NCI-H187 (cell line): ENCODE data around the gene ATP6V1A.

Experiments used
- DNase-seq, 2 experiments: peaks; one replicate each; lab custom pipeline; 2025; lab: John Stamatoyannopoulos, UW

Gene ATP6V1A

GRCh38 chr3:113747283-113748046 is 630 bp downstream of the ATP6V1A start:
- no peak for DNase-seq

DNA sequence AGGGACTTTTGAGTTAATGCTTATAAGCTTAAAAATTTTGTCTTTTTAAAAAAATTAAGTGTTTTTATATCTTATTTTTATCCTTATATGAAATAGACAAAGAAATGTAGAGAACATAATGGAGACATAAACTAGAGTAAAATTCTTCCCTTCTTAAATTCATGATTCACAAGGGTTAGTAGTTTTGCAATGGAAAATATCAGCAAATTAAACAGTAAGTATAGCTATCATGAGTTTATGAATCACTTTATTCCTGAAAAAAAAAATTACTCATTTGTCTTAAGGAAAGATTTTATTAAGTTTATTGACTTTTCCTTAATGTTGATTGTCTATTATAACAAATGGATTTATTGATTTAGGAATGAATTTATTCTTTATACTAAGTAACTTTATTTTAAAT is 4.3 kb downstream of the ATP6V1A start:
- DNase-seq, result no peak

DNA sequence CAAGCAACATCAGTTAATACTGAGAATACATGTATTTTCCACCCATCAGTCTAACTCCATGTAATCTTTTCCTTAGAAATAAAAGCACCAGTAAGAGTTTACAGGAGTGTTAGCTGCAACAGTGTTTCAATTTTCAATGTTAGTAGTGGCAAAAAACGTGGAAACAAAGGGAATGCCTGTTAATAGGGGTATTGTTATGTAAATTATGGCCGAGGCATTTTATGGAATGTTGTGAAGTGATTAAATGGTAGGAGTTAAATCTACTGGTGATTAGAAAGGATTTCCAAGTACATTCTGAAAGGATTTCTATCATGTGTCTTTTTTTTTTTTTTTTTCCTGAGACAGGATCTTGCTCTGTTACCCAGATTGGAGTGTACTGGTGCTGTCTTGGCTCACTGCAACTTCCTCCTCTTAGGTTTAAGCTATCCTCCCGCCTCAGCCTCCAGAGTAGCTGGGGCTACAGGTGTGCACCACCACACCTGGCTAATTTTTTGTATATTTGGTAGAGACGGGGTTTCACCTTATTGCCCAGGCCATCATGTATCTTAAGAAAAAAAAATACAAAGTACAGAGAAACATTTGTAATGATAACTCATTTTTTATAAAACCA is 6.6 kb downstream of the ATP6V1A start:
- DNase-seq, result no peak

GRCh38 chr3:113754494-113755159 is 7.8 kb downstream of the ATP6V1A start:
- no peak for DNase-seq

DNA sequence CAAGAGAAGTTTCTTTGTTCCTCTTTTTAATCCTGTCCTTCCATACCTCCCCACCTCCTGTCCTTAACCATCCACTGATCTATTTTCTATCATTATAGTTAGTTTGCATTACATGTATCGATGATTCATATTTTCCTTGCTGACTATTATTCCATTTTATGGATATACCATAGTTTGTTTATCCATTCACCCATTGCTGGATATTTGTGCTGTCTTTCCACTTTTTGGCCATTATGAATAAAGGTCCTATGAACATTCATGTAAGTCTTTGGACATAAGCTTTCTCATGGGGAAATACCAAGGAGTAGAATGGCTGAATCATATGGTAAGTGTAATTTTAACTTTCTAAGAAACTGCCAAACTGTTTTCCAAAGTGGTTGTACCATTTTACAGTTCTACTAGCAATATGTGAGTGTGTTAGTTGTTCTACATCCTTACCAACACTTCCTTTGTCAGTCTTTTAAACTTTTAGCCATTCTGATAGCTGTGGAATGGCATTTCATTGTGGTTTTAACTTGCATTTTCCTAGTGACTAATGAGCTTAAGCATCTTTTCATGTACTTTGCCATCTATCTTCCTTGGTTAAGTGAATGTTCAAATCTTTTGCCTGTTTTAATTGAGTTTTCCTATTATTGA is 11.7 kb downstream of the ATP6V1A start:
- DNase-seq, result no peak

DNA sequence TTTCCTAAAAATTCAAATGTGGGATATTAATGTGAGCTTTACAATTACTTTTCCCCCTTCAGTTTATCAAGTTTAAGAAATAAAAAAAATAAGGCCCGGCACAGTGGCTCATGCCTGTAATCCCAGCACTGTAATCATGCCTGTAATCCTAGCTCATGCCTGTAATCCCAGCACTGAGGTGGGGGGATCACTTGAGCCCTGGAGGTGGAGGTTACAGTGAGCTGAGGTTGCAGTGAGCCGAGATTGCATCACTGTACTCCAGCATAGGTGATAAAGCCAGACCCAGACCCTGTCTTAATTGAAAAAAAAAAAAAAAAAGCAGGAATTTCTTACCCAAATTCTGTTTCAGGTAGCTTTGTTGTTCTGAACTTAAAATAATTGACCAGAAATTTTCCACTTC is 17.9 kb downstream of the ATP6V1A start:
- no peak for DNase-seq

GRCh38 chr3:113769551-113769950 is 22.7 kb downstream of the ATP6V1A start:
- DNase-seq, result no peak

- DNase-seq, result no peak
Observed at GRCh38 chr3:113771993-113772392, 25.2 kb downstream of the ATP6V1A start.

- no peak for DNase-seq
Observed at GRCh38 chr3:113773381-113773780, 26.5 kb downstream of the ATP6V1A start.

- DNase-seq, result no peak
Observed at GRCh38 chr3:113775516-113775915, 28.7 kb downstream of the ATP6V1A start.

- DNase-seq, result no peak
Observed at GRCh38 chr3:113776564-113776963, 29.7 kb downstream of the ATP6V1A start.

DNA sequence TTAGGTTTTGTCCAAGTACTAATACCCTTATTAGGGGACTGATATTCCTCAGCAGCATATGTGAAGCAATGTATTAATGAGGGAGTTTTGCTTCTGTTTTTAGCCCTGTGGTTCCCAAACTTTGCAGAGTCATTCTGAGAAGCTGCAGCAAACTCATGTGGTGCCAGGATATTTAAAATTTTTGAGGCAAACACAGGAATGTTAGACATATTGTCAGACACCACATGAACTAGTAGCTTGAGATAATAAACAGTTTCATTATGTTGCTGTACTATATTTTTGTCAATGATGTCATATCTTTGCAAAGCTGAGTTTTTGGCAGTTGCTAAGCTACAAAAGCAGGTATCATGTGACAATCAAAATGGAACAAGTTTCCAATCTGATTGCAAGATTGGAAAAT is 36.6 kb downstream of the ATP6V1A start:
- DNase-seq, result no peak

GRCh38 chr3:113783980-113784379 is 37.1 kb downstream of the ATP6V1A start:
- DNase-seq, result no peak

DNA sequence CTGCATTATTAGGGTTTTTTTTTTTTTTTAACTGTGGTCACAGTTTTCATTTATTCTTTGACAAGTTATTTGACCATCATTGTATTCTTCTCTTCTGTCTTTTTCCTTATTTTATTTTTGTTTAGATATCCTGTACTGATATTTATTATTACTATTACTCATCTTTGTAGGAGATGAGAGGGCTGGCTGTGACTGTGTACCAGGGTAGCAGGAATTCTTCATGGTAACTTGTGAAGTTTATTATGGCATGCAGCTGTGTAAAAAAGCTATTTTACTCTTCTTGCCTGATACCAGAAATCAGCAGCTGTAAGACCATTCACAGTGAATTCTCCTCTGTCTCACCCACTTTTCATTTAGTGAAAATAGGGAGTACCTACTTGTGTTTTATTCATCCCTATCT is 44.5 kb downstream of the ATP6V1A start:
- DNase-seq, result no peak

GRCh38 chr3:113794526-113794925 is 47.7 kb downstream of the ATP6V1A start:
- DNase-seq, result no peak

DNA sequence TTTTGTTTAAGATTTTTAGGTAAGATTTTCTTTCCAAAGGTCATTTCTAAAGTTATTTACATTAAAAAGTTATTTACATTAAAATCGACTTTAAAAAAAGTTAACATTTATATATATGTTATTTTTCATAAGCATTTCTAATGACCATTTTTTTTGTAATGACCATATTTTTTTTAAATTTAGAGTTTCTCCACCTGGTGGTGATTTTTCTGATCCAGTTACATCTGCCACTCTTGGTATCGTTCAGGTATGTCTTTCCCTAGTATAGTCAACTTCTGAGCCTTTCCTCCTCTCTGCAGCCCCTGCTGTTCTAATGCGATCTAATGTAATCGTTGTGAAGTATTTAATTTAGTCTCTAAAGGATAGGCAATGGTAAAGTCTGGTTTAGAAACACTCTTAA is 48.9 kb downstream of the ATP6V1A start:
- no peak for DNase-seq

- DNase-seq, result no peak
Observed at GRCh38 chr3:113802795-113803455, 56.1 kb downstream of the ATP6V1A start.

GRCh38 chr3:113804661-113805060 is 57.8 kb downstream of the ATP6V1A start:
- DNase-seq, result no peak

GRCh38 chr3:113805249-113805648 is 58.4 kb downstream of the ATP6V1A start:
- DNase-seq, result no peak

GRCh38 chr3:113812854-113813253 is 66.0 kb downstream of the ATP6V1A start:
- DNase-seq, result no peak

- DNase-seq, result no peak
Observed at GRCh38 chr3:113819866-113820265, 73.0 kb downstream of the ATP6V1A start.

GRCh38 chr3:113825090-113825489 is 78.3 kb downstream of the ATP6V1A start:
- no peak for DNase-seq
